SK-N-SH treated with all-trans-retinoic acid at 6 μM for 48 hours (cell line): ENCODE results near the gene SORCS2.

Experiments
- ATAC-seq: fragments of 200-7000 bp; cut with Tn5 transposase; 3 replicates; pipeline ENCODE4 v1.9.1; 2020; ENCODE audit warnings: mild to moderate bottlenecking, moderate library complexity
- ARNTL ChIP-seq: fragments of 450-650 bp; formaldehyde crosslinking; IDR thresholded peaks from 2 replicates; pipeline ENCODE4 v1.5.0; 2020; ENCODE audit warnings: low read depth, mild to moderate bottlenecking, moderate library complexity, borderline replicate concordance
- BACH2 ChIP-seq: fragments of 250-450 bp; sonication (Bioruptor Pico); IDR thresholded peaks from 2 replicates; pipeline ENCODE4 v1.9.0; 2021; ENCODE audit warnings: mild to moderate bottlenecking, borderline replicate concordance
- CSDC2 ChIP-seq: fragments of 250-450 bp; sonication (Bioruptor Pico); IDR thresholded peaks from 2 replicates; pipeline ENCODE4 v1.5.0; 2020; ENCODE audit warnings: mild to moderate bottlenecking, moderate library complexity
- ESRRG ChIP-seq: fragments of 250-450 bp; sonication (Bioruptor Pico); IDR thresholded peaks from 2 replicates; pipeline ENCODE4 v1.6.1; 2021; ENCODE audit warnings: mild to moderate bottlenecking
- GLIS3 ChIP-seq: fragments of 250-450 bp; sonication (Bioruptor Pico); IDR thresholded peaks from 2 replicates; pipeline ENCODE4 v1.5.0; 2020; ENCODE audit warnings: mild to moderate bottlenecking, moderate library complexity
- ISL1 ChIP-seq: fragments of 250-450 bp; sonication (Bioruptor Pico); IDR thresholded peaks from 2 replicates; pipeline ENCODE4 v2.1.2; 2022; ENCODE audit warnings: mild to moderate bottlenecking, moderate library complexity
- OSR1 ChIP-seq: fragments of 250-450 bp; sonication (Bioruptor Pico); IDR thresholded peaks from 2 replicates; pipeline ENCODE4 v1.8.0; 2022; ENCODE audit warnings: moderate library complexity, mild to moderate bottlenecking, inconsistent platforms
- PPARA ChIP-seq: fragments of 250-450 bp; sonication (Bioruptor Pico); IDR thresholded peaks from 2 replicates; pipeline ENCODE4 v1.5.0; 2020; ENCODE audit warnings: mild to moderate bottlenecking, borderline replicate concordance
- RARB ChIP-seq: fragments of 250-450 bp; sonication (Bioruptor Pico); IDR thresholded peaks from 2 replicates; pipeline ENCODE4 v1.8.0; 2021; ENCODE audit warnings: mild to moderate bottlenecking, moderate library complexity
- SNAI2 ChIP-seq: fragments of 250-450 bp; sonication (Bioruptor Pico); IDR thresholded peaks from 2 replicates; pipeline ENCODE4 v1.5.0; 2020; ENCODE audit warnings: mild to moderate bottlenecking, moderate library complexity
- TCF4 ChIP-seq: fragments of 250-450 bp; sonication (Bioruptor Pico); IDR thresholded peaks from 2 replicates; pipeline ENCODE4 v1.8.0; 2021; ENCODE audit warnings: mild to moderate bottlenecking, moderate library complexity, borderline replicate concordance
- TOX ChIP-seq: fragments of 250-450 bp; sonication (Bioruptor Pico); IDR thresholded peaks from 2 replicates; pipeline ENCODE4 v1.8.0; 2021; ENCODE audit warnings: mild to moderate bottlenecking, moderate library complexity, borderline replicate concordance
- ZC3H10 ChIP-seq: fragments of 250-450 bp; sonication (Bioruptor Pico); IDR thresholded peaks from 2 replicates; pipeline ENCODE4 v1.5.1; 2021; ENCODE audit warnings: mild to moderate bottlenecking, moderate library complexity
- ZFP3 ChIP-seq: fragments of 250-450 bp; sonication (Bioruptor Pico); IDR thresholded peaks from 2 replicates; pipeline ENCODE4 v1.5.0; 2020; ENCODE audit warnings: mild to moderate bottlenecking, moderate library complexity
- ZFP30 ChIP-seq: fragments of 450-650 bp; formaldehyde crosslinking; IDR thresholded peaks from 2 replicates; pipeline ENCODE4 v1.5.0; 2022; ENCODE audit warnings: mild to moderate bottlenecking, moderate library complexity
- ZNF565 ChIP-seq: fragments of 450-650 bp; formaldehyde crosslinking; conservative IDR thresholded peaks from 2 replicates; pipeline ENCODE4 v1.5.0; 2020; ENCODE audit warnings: low read depth, mild to moderate bottlenecking, moderate library complexity
- ZNF70 ChIP-seq: fragments of 450-650 bp; formaldehyde crosslinking; IDR thresholded peaks from 2 replicates; pipeline ENCODE4 v1.5.0; 2020; ENCODE audit warnings: mild to moderate bottlenecking, moderate library complexity
- ZNF8 ChIP-seq: fragments of 450-650 bp; formaldehyde crosslinking; IDR thresholded peaks from 2 replicates; pipeline ENCODE4 v1.5.0; 2020; ENCODE audit warnings: mild to moderate bottlenecking, moderate library complexity
- TF ChIP-seq, protein P1 (sequence below): fragments of 250-450 bp; sonication (Bioruptor Pico); IDR thresholded peaks from 2 replicates; pipeline ENCODE4 v1.5.1; 2020; ENCODE audit warnings: low read depth, mild to moderate bottlenecking, moderate library complexity
- TF ChIP-seq, protein P2 (sequence below): fragments of 250-450 bp; sonication (Bioruptor Pico); IDR thresholded peaks from 2 replicates; pipeline ENCODE4 v1.5.0; 2020; ENCODE audit warnings: mild to moderate bottlenecking, moderate library complexity
- TF ChIP-seq, protein P3 (sequence below): fragments of 250-450 bp; sonication (Bioruptor Pico); IDR thresholded peaks from 2 replicates; pipeline ENCODE4 v1.8.0; 2021; ENCODE audit warnings: low read depth, mild to moderate bottlenecking, moderate library complexity, borderline replicate concordance
- TF ChIP-seq, protein P4 (sequence below): fragments of 250-450 bp; sonication (Bioruptor Pico); IDR thresholded peaks from 2 replicates; pipeline ENCODE4 v1.5.1; 2021; ENCODE audit warnings: mild to moderate bottlenecking, moderate library complexity

The SORCS2 gene

DNA sequence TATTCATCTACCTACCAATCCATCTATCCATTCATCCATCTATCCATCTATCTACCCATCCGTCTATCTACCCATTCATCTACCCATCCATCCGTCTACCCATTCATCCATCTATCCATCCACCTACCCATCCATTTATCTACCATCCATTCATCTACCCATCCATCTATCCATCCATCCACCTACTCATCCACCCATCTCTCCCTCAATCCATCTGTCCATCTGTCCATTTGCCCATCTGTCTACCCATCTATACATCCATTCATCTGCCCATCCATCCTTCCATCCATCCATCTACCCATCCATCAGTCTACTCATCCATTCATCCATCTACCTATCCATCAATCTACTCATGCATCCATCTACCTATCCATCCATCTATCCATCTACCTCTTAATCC is 369.2 kb downstream of the SORCS2 start:
- no peak for ATAC-seq
- TF ChIP-seq ZFP3 (CRISPR knock-in tag) (no peak), OSR1 (CRISPR knock-in tag) (no peak), CSDC2 (CRISPR knock-in tag) (no peak), ISL1 (no peak), BACH2 (no peak), ZFP30 (CRISPR knock-in tag) (no peak), ESRRG (CRISPR knock-in tag) (no peak), GLIS3 (CRISPR knock-in tag) (no peak), ZNF70 (no peak), RARB (CRISPR knock-in tag) (no peak)
- TF ChIP-seq, protein P1, sequence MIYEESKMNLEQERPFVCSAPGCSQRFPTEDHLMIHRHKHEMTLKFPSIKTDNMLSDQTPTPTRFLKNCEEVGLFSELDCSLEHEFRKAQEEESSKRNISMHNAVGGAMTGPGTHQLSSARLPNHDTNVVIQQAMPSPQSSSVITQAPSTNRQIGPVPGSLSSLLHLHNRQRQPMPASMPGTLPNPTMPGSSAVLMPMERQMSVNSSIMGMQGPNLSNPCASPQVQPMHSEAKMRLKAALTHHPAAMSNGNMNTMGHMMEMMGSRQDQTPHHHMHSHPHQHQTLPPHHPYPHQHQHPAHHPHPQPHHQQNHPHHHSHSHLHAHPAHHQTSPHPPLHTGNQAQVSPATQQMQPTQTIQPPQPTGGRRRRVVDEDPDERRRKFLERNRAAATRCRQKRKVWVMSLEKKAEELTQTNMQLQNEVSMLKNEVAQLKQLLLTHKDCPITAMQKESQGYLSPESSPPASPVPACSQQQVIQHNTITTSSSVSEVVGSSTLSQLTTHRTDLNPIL (CRISPR knock-in tag), result no peak

DNA sequence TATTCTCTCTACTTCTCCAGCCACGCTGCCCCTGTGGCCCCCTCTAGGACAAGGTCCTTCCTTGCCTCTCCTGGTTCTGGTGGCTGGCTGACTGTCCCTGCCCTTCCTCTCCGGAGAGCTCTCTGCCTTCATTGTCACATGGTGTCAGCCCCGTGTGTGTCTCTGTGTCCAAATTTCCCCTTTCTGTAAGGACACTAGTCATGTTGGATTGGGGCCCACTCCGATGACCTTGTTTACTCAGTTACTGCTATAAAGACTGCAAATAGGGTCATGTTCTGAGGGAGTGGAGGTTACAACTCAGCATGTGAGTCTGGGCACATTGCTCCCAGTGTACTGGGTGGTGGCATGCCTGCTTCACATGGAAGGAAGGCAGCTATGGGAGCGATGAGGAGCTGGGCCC is 371.9 kb downstream of the SORCS2 start:
- no peak for ATAC-seq
- TF ChIP-seq, protein P2, sequence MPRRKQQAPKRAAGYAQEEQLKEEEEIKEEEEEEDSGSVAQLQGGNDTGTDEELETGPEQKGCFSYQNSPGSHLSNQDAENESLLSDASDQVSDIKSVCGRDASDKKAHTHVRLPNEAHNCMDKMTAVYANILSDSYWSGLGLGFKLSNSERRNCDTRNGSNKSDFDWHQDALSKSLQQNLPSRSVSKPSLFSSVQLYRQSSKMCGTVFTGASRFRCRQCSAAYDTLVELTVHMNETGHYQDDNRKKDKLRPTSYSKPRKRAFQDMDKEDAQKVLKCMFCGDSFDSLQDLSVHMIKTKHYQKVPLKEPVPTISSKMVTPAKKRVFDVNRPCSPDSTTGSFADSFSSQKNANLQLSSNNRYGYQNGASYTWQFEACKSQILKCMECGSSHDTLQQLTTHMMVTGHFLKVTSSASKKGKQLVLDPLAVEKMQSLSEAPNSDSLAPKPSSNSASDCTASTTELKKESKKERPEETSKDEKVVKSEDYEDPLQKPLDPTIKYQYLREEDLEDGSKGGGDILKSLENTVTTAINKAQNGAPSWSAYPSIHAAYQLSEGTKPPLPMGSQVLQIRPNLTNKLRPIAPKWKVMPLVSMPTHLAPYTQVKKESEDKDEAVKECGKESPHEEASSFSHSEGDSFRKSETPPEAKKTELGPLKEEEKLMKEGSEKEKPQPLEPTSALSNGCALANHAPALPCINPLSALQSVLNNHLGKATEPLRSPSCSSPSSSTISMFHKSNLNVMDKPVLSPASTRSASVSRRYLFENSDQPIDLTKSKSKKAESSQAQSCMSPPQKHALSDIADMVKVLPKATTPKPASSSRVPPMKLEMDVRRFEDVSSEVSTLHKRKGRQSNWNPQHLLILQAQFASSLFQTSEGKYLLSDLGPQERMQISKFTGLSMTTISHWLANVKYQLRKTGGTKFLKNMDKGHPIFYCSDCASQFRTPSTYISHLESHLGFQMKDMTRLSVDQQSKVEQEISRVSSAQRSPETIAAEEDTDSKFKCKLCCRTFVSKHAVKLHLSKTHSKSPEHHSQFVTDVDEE (CRISPR knock-in tag), result no peak
- TF ChIP-seq TOX (CRISPR knock-in tag), result no peak
- no peak for TF ChIP-seq PPARA
- TF ChIP-seq SNAI2 (CRISPR knock-in tag), result no peak
- no peak for TF ChIP-seq ARNTL
- TF ChIP-seq, protein P1 (CRISPR knock-in tag), result no peak
- TF ChIP-seq OSR1 (CRISPR knock-in tag), result no peak
- no peak for TF ChIP-seq ZNF565 (CRISPR knock-in tag)
- TF ChIP-seq RARB (CRISPR knock-in tag), result no peak
- TF ChIP-seq ZNF70, result no peak
- TF ChIP-seq, protein P3, sequence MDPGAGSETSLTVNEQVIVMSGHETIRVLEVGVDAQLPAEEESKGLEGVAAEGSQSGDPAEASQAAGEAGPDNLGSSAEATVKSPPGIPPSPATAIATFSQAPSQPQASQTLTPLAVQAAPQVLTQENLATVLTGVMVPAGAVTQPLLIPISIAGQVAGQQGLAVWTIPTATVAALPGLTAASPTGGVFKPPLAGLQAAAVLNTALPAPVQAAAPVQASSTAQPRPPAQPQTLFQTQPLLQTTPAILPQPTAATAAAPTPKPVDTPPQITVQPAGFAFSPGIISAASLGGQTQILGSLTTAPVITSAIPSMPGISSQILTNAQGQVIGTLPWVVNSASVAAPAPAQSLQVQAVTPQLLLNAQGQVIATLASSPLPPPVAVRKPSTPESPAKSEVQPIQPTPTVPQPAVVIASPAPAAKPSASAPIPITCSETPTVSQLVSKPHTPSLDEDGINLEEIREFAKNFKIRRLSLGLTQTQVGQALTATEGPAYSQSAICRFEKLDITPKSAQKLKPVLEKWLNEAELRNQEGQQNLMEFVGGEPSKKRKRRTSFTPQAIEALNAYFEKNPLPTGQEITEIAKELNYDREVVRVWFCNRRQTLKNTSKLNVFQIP, result no peak
- TF ChIP-seq TCF4, result no peak
- TF ChIP-seq CSDC2 (CRISPR knock-in tag), result no peak
- TF ChIP-seq ISL1, result no peak
- TF ChIP-seq ZNF8 (CRISPR knock-in tag), result no peak
- no peak for TF ChIP-seq ESRRG (CRISPR knock-in tag)
- TF ChIP-seq GLIS3 (CRISPR knock-in tag), result no peak
- no peak for TF ChIP-seq ZC3H10 (CRISPR knock-in tag)
- TF ChIP-seq, protein P4, sequence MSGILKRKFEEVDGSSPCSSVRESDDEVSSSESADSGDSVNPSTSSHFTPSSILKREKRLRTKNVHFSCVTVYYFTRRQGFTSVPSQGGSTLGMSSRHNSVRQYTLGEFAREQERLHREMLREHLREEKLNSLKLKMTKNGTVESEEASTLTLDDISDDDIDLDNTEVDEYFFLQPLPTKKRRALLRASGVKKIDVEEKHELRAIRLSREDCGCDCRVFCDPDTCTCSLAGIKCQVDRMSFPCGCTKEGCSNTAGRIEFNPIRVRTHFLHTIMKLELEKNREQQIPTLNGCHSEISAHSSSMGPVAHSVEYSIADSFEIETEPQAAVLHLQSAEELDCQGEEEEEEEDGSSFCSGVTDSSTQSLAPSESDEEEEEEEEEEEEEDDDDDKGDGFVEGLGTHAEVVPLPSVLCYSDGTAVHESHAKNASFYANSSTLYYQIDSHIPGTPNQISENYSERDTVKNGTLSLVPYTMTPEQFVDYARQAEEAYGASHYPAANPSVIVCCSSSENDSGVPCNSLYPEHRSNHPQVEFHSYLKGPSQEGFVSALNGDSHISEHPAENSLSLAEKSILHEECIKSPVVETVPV (CRISPR knock-in tag), result no peak
- TF ChIP-seq ZFP30 (CRISPR knock-in tag), result no peak

DNA sequence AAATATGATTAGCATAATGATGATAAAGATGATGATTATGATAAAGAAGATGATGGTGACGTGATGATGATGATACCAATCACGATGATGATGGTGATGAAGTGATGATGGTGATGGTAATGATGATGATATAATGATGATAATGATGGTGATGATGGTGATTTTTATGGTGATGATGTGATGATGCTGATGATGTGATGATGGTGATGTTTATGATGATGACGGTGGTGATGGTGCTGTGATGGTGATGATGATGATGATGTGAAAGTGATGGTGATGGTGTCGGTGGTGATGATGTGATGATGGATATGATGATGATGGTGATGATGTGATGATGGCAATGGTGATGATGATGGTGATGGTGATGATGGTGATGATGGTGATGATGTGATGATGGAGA is 373.1 kb downstream of the SORCS2 start:
- no peak for ATAC-seq
- TF ChIP-seq TOX (CRISPR knock-in tag), result no peak
- no peak for TF ChIP-seq ZNF565 (CRISPR knock-in tag)
- no peak for TF ChIP-seq ZFP3 (CRISPR knock-in tag)
- no peak for TF ChIP-seq TCF4
- no peak for TF ChIP-seq PPARA
- TF ChIP-seq BACH2, result no peak
- TF ChIP-seq ZFP30 (CRISPR knock-in tag), result no peak
- TF ChIP-seq ISL1, result no peak
- no peak for TF ChIP-seq CSDC2 (CRISPR knock-in tag)
